Gastrocnemius medialis (tissue), 4 donors: ENCODE data around the gene IFT27. TPM values are rescaled to one million over a fixed set of nuclear protein-coding genes. Genes with fewer than 3 reads are reported as not detected.

Source experiments
- ATAC-seq, 2 donors: fragments of 150-250 bp; one replicate each; pipeline ENCODE4 v1.9.1; 2016
- DNase-seq, 2 donors: peaks; one replicate each; pipeline ENCODE4 v3.0.0-alpha.2; 2019
- H3K27ac ChIP-seq, 4 donors: fragments of 200-600 bp; sonication (generic); 1 replicate in 1 of 4; 2 replicates in 3 of 4; pipeline ENCODE4 v1.5.1; 2016 to 2018; ENCODE audit warnings: mild to moderate bottlenecking in 2 of 4, moderate library complexity in 1 of 4
- H3K27me3 ChIP-seq, 3 donors: fragments of 200-600 bp; sonication (generic) in 2 of 3; 1 replicate in 1 of 3; 2 replicates in 2 of 3; pipeline versions ENCODE4 v1.5.1 to v1.6.0; 2016 to 2019; ENCODE audit warnings: mild to moderate bottlenecking in 1 of 3, moderate library complexity in 1 of 3
- H3K36me3 ChIP-seq, 2 donors: fragments of 200-600 bp; sonication (generic) in 1 of 2; one replicate each; pipeline ENCODE4 v1.5.1; 2017 to 2018
- H3K4me1 ChIP-seq, 2 donors: fragments of 200-600 bp; sonication (generic) in 1 of 2; one replicate each; pipeline ENCODE4 v1.5.1; 2016 to 2017; ENCODE audit warnings: mild to moderate bottlenecking in 2 of 2
- H3K4me3 ChIP-seq, 4 donors: fragments of 200-600 bp; sonication (generic) in 3 of 4; 1 replicate in 1 of 4; 2 replicates in 3 of 4; pipeline ENCODE4 v1.5.1; 2016 to 2019; ENCODE audit warnings: mild to moderate bottlenecking in 2 of 4
- H3K9me3 ChIP-seq, 3 donors: fragments of 200-600 bp; sonication (generic) in 2 of 3; 1 replicate in 1 of 3; 2 replicates in 2 of 3; pipeline ENCODE4 v1.5.1; 2016 to 2019
- CTCF ChIP-seq, 5 experiments: fragments of 450-650 bp in 3 of 5; fragments of 200-600 bp in 2 of 5; sonication (generic) in 2 of 5; IDR thresholded peaks in 4 of 5; conservative IDR thresholded peaks in 1 of 5; 1 replicate in 4 of 5; 2 replicates in 1 of 5; pipeline ENCODE4 v1.5.1; 2016 to 2019; ENCODE audit warnings: antibody characterized with exemption in 5 of 5, mild to moderate bottlenecking in 3 of 5, moderate library complexity in 3 of 5
- POLR2A ChIP-seq, 2 donors: fragments of 450-650 bp; IDR thresholded peaks; one replicate each; pipeline ENCODE4 v1.6.1; 2017; ENCODE audit warnings: antibody characterized with exemption in 2 of 2, mild to moderate bottlenecking in 2 of 2, moderate library complexity in 2 of 2
- in situ Hi-C, 4 donors: fragments of 200-750 bp; cut with MboI; loops; one replicate each; pipeline versions ENCODE4 v1.15.0 to v1.8.0; 2017; ENCODE audit warnings: low sequenced_read_pairs in 4 of 4
- intact Hi-C: fragments of 100-400 bp; cut with DNase I; formaldehyde crosslinking; loops from one replicate; pipeline ENCODE4 v1.15.1; 2023; ENCODE audit warnings: low total_unique reads
- total RNA-seq, 4 donors: library from RNA; depleted of rRNA; stranded (reverse); fragments of >200 nt; gene quantifications; one replicate each; pipeline versions ENCODE4 v1.1.0 to v1.2.3, GENCODE V29; 2016

The IFT27 gene
- total RNA-seq, 4 donors from 2014 or later = 2.4 to 8.3 (median 6.7) TPM

GRCh38 chr22:36743011-36743410 lies 32.9 kb downstream of the IFT27 start:
- in situ Hi-C loops (no loop called here), intact Hi-C loops (no loop called here)
- H3K27ac ChIP-seq = no peak overlapping the region
- no peaks in the 10 kb centered on the region for H3K4me1 ChIP-seq
- no peak overlapping the region for H3K4me3 ChIP-seq
- no peaks in the 10 kb centered on the region for H3K36me3 ChIP-seq
- no peaks in the 10 kb centered on the region for H3K9me3 ChIP-seq
- TF ChIP-seq CTCF (IDR thresholded peaks at IDR 0.05 in 4 of 5, conservative IDR thresholded peaks at IDR 0.05 in 1 of 5) (no peak), POLR2A (IDR thresholded peaks at IDR 0.05) (no peak)
- DNase-seq = no peak
- no peak for ATAC-seq
- H3K27me3 ChIP-seq = peaks cover 0 to 16% (median 3%) of the 10 kb centered on the region in 3 donors

- Histone ChIP-seq H3K27ac (no peak overlapping the region), H3K4me3 (no peak overlapping the region), H3K27me3 (peaks cover 0 to 16% (median 5%) of the 10 kb centered on the region in 3 donors), H3K36me3 (no peaks in the 10 kb centered on the region), H3K9me3 (no peaks in the 10 kb centered on the region), H3K4me1 (no peaks in the 10 kb centered on the region)
- ATAC-seq (no peak), DNase-seq (no peak)
- in situ Hi-C loops = no loop called here
- TF ChIP-seq CTCF (IDR thresholded peaks at IDR 0.05 in 4 of 5, conservative IDR thresholded peaks at IDR 0.05 in 1 of 5) (no peak), POLR2A (IDR thresholded peaks at IDR 0.05) (no peak)
- intact Hi-C loops = no loop called here
Observed at GRCh38 chr22:36741968-36742367, 34.0 kb downstream of the IFT27 start.

- H3K36me3 ChIP-seq = no peaks in the 10 kb centered on the region
- no peaks in the 10 kb centered on the region for H3K4me1 ChIP-seq
- H3K27ac ChIP-seq = no peak overlapping the region
- intact Hi-C loops (no loop called here), in situ Hi-C loops (no loop called here)
- no peak for DNase-seq
- peaks cover 0 to 16% (median 11%) of the 10 kb centered on the region in 3 donors for H3K27me3 ChIP-seq
- no peak for TF ChIP-seq POLR2A (IDR thresholded peaks at IDR 0.05)
- no peak for TF ChIP-seq CTCF (IDR thresholded peaks at IDR 0.05 in 4 of 5, conservative IDR thresholded peaks at IDR 0.05 in 1 of 5)
- H3K4me3 ChIP-seq = no peak overlapping the region
- H3K9me3 ChIP-seq = no peaks in the 10 kb centered on the region
- ATAC-seq = no peak
Observed at GRCh38 chr22:36741204-36741793, 34.6 kb downstream of the IFT27 start.

GRCh38 chr22:36740716-36741115 lies 35.2 kb downstream of the IFT27 start:
- Histone ChIP-seq H3K9me3 (no peaks in the 10 kb centered on the region), H3K27ac (no peak overlapping the region), H3K4me3 (no peak overlapping the region), H3K36me3 (no peaks in the 10 kb centered on the region), H3K27me3 (peaks cover 0 to 11% (median 11%) of the 10 kb centered on the region in 3 donors), H3K4me1 (no peaks in the 10 kb centered on the region)
- in situ Hi-C loops = no loop called here
- intact Hi-C loops = no loop called here
- no peak for TF ChIP-seq POLR2A (IDR thresholded peaks at IDR 0.05)
- no peak for TF ChIP-seq CTCF (IDR thresholded peaks at IDR 0.05 in 4 of 5, conservative IDR thresholded peaks at IDR 0.05 in 1 of 5)
- DNase-seq (no peak), ATAC-seq (no peak)

- no peak for ATAC-seq
- H3K27me3 ChIP-seq = peaks cover 0 to 11% (median 11%) of the 10 kb centered on the region in 3 donors
Observed at GRCh38 chr22:36739185-36739584, 36.7 kb downstream of the IFT27 start.

More at GRCh38 chr22:36739185-36739584, 36.7 kb downstream of the IFT27 start:
- Histone ChIP-seq H3K4me3 (no peak overlapping the region), H3K9me3 (no peaks in the 10 kb centered on the region), H3K4me1 (no peaks in the 10 kb centered on the region), H3K36me3 (no peaks in the 10 kb centered on the region), H3K27ac (no peak overlapping the region)
- in situ Hi-C loops (no loop called here), intact Hi-C loops (no loop called here)
- no peak for TF ChIP-seq POLR2A (IDR thresholded peaks at IDR 0.05)
- no peak for TF ChIP-seq CTCF (IDR thresholded peaks at IDR 0.05 in 4 of 5, conservative IDR thresholded peaks at IDR 0.05 in 1 of 5)
- no peak for DNase-seq
